Adrenal gland (tissue), 5 donors: ENCODE results near the gene DHPS.

Experiments
- POLR2A ChIP-seq, 2 donors: fragments of 450-650 bp; IDR thresholded peaks; one replicate each; pipeline ENCODE4 v1.6.1; 2017; ENCODE audit warnings: antibody characterized with exemption in 2 of 2, mild to moderate bottlenecking in 2 of 2, moderate library complexity in 1 of 2
- TF ChIP-seq, protein P1 (sequence below), 6 experiments: fragments of 450-650 bp in 4 of 6; fragments of 200-600 bp in 2 of 6; sonication (generic) in 1 of 6; IDR thresholded peaks; 1 replicate in 5 of 6; 2 replicates in 1 of 6; pipeline versions ENCODE4 v1.5.1 to v1.8.0; 2016 to 2021; ENCODE audit warnings: antibody characterized with exemption in 6 of 6, mild to moderate bottlenecking in 2 of 6, moderate library complexity in 1 of 6
- donor health status: DM: no; HTN: no; CAD: no.

DNA sequence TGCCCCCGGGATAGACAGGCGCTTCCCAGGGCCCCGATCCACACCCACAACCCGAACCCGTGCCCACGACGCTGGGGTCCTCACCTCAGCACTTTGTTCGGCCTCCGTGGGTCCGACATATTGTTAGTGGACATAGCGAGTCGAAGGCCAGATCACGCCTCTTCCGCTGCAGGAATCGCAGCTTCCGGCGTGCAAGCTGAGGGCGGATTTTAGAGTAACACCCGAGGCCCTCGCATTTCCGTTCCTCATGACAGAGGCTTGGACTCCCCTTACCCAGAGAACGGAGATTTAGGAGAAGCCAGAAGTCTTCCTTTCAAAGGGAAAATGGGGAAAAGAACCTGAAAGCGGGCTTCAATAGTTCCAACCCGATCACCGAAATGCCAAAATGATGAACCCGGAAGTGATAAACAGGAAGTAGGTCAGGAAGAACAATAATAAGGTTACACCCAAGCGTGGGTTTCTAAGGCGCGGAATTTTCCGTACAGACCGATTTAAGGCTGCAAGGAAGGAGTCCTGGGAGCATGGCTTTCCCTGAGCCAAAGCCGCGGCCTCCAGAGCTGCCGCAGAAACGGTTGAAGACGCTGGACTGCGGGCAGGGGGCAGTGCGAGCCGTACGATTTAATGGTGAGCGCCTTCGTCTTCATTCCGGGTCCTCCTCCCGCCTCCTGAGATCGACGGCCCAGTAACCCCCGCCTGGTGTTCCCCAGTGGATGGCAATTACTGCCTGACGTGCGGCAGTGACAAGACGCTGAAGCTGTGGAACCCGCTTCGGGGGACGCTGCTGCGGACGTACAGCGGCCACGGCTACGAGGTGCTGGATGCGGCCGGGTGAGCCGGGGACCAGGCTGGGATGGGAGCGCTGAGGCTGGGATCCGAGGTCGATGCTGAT is 12.2 kb downstream of the DHPS start:
- TF ChIP-seq, protein P1, sequence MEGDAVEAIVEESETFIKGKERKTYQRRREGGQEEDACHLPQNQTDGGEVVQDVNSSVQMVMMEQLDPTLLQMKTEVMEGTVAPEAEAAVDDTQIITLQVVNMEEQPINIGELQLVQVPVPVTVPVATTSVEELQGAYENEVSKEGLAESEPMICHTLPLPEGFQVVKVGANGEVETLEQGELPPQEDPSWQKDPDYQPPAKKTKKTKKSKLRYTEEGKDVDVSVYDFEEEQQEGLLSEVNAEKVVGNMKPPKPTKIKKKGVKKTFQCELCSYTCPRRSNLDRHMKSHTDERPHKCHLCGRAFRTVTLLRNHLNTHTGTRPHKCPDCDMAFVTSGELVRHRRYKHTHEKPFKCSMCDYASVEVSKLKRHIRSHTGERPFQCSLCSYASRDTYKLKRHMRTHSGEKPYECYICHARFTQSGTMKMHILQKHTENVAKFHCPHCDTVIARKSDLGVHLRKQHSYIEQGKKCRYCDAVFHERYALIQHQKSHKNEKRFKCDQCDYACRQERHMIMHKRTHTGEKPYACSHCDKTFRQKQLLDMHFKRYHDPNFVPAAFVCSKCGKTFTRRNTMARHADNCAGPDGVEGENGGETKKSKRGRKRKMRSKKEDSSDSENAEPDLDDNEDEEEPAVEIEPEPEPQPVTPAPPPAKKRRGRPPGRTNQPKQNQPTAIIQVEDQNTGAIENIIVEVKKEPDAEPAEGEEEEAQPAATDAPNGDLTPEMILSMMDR (IDR thresholded peaks at IDR 0.05): no peak
- peak; percentile 13 to 30 for TF ChIP-seq POLR2A (IDR thresholded peaks at IDR 0.05)
